CD4-positive, alpha-beta memory T cell (primary cell): ENCODE measurements around the gene GRIK2. TPM values are rescaled to one million over a fixed set of nuclear protein-coding genes. Genes with fewer than 3 reads are reported as not detected.

Experiments
- CTCF ChIA-PET: fragments of 350-600 bp; sonication (Branson Sonifier 250); formaldehyde crosslinking; loops from one replicate; lab custom pipeline; 2021; ENCODE audit warnings: inconsistent platforms; ENCODE audit not compliant: partially characterized antibody; lab: Charles Lee
- POLR2A ChIA-PET: fragments of 350-600 bp; sonication (Branson Sonifier 250); formaldehyde crosslinking; loops from one replicate; lab custom pipeline; 2021; ENCODE audit not compliant: partially characterized antibody; lab: Charles Lee
- DNase-seq, 5 donors: peaks; one replicate each; pipeline versions ENCODE4 v3.0.0 to v3.0.0-alpha.2; 2020 to 2022; ENCODE audit warnings: mixed read lengths in 1 of 5
- H3K27ac ChIP-seq: one replicate; pipeline ENCODE4 v1.7.0; 2013; ENCODE audit warnings: low read depth, low read length
- H3K27me3 ChIP-seq: 2 replicates; pipeline ENCODE4 v1.7.0; 2013; ENCODE audit warnings: mild to moderate bottlenecking, low read length, moderate library complexity; ENCODE audit not compliant: insufficient read depth
- H3K36me3 ChIP-seq: 2 replicates; pipeline ENCODE4 v1.7.0; 2013; ENCODE audit warnings: mild to moderate bottlenecking, low read length, moderate library complexity; ENCODE audit not compliant: insufficient read depth
- H3K4me1 ChIP-seq: 2 replicates; pipeline ENCODE4 v1.7.0; 2013; ENCODE audit warnings: mild to moderate bottlenecking, low read length, moderate library complexity; ENCODE audit not compliant: insufficient read depth
- H3K4me3 ChIP-seq, 2 donors: one replicate each; pipeline ENCODE4 v1.7.0; 2013; ENCODE audit warnings: low read length in 2 of 2, mild to moderate bottlenecking in 1 of 2
- H3K9me3 ChIP-seq, 2 donors: one replicate each; pipeline ENCODE4 v1.7.0; 2013; ENCODE audit warnings: low read length in 2 of 2, control low read depth in 1 of 2; ENCODE audit not compliant: control insufficient read depth in 1 of 2
- H3K27ac Mint-ChIP-seq, 7 donors: one replicate each; pipeline ENCODE4 v1.8.0; 2020 to 2021; ENCODE audit warnings: mixed read lengths in 7 of 7, mild to moderate bottlenecking in 6 of 7, inconsistent platforms in 3 of 7, moderate library complexity in 3 of 7
- H3K27me3 Mint-ChIP-seq, 2 donors: one replicate each; pipeline ENCODE4 v1.8.0; 2020 to 2021; ENCODE audit warnings: mixed read lengths in 2 of 2
- H3K36me3 Mint-ChIP-seq, 2 donors: one replicate each; pipeline ENCODE4 v1.8.0; 2020 to 2021; ENCODE audit warnings: mixed read lengths in 2 of 2, inconsistent platforms in 1 of 2, mild to moderate bottlenecking in 1 of 2
- H3K4me1 Mint-ChIP-seq, 4 donors: one replicate each; pipeline ENCODE4 v1.8.0; 2020 to 2021; ENCODE audit warnings: mixed read lengths in 4 of 4, mild to moderate bottlenecking in 1 of 4
- H3K4me3 Mint-ChIP-seq, 8 donors: one replicate each; pipeline ENCODE4 v1.8.0; 2020 to 2021; ENCODE audit warnings: mixed read lengths in 8 of 8, mild to moderate bottlenecking in 7 of 8, moderate library complexity in 6 of 8, inconsistent platforms in 3 of 8
- H3K9me3 Mint-ChIP-seq, 8 donors: one replicate each; pipeline ENCODE4 v1.8.0; 2020 to 2021; ENCODE audit warnings: mixed read lengths in 8 of 8, mild to moderate bottlenecking in 5 of 8, inconsistent platforms in 3 of 8, moderate library complexity in 1 of 8
- intact Hi-C: fragments of 100-400 bp; cut with micrococcal nuclease; formaldehyde crosslinking; loops from one replicate; pipeline ENCODE4 v1.15.1; 2023
- polyA plus RNA-seq, 2 donors: library from polyadenylated mRNA; unstranded; fragments of 300-500 nt; fragmentation: Illumina TruSeq; gene quantifications; one replicate each; pipeline ENCODE4 v1.2.3, GENCODE V29; 2021
- total RNA-seq, 2 experiments: library from RNA; stranded (reverse); gene quantifications; one replicate each; pipeline ENCODE4 v1.2.3, GENCODE V29; 2021

The GRIK2 gene
- total and polyA plus RNA-seq, 4 experiments from 2014 or later, result not detected

DNA sequence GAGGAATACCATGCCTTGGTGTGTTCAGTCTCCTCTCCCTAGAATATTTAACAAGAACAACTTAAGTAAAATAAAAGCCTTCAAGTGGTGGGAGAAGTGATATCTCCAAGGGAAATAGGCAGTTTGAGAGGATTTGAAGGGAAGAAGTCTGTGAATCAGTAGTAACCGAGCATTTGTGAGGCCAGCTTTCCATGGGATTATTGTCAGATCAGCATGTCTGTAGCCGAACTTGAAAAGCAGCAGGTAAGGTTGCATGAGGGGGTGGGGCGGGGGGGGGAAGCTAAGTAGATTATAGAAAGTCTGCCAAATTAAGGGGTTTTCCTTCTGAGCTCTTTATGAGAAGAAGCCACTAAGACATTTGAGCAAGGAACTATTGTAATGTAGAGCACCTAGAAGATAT lies 92.6 kb downstream of the GRIK2 start:
- intact Hi-C loops, result no loop called here
- H3K4me3 ChIP-seq, result no peak overlapping the region

DNA sequence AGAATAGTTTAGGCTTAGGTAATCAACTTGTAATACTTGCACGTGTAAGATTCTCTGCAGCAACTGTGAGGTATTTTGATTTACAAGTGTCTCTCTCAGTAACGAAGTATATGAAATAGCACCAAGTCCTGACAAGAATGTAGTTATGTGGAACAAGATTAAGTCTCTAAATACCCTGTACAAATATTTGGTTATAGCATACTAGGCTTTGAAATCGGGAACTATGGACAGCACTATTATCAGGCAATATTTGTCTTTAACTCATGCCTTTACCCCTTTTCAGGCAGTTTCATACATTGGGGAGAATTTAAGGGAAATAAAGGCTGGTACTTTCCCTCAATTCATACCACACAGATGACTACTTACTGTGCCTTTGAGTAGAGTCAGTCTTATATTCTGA lies 93.2 kb downstream of the GRIK2 start:
- Histone ChIP-seq H3K9me3 (no peaks in the 10 kb centered on the region), H3K4me3 (no peak overlapping the region), H3K4me1 (no peaks in the 10 kb centered on the region), H3K27ac (no peak overlapping the region), H3K36me3 (no peaks in the 10 kb centered on the region), H3K27me3 (no peaks in the 10 kb centered on the region)
- intact Hi-C loops, result no loop called here
- no peaks in the 10 kb centered on the region for H3K27me3 Mint-ChIP-seq
- DNase-seq, result no peak
- H3K4me3 Mint-ChIP-seq, result no peak overlapping the region
- H3K4me1 Mint-ChIP-seq, result no peaks in the 10 kb centered on the region
- H3K9me3 Mint-ChIP-seq, result peaks cover 0 to 3% (median 2%) of the 10 kb centered on the region in 8 donors
- ChIA-PET POLR2A (no interaction called here), CTCF (no interaction called here)
- H3K27ac Mint-ChIP-seq, result no peak overlapping the region
- H3K36me3 Mint-ChIP-seq, result no peaks in the 10 kb centered on the region

More for the DNA sequence above, 92.6 kb downstream of the GRIK2 start:
- Mint-ChIP-seq H3K9me3 (peaks cover 0 to 4% (median 2%) of the 10 kb centered on the region in 8 donors), H3K36me3 (no peaks in the 10 kb centered on the region), H3K4me1 (no peaks in the 10 kb centered on the region), H3K27ac (no peak overlapping the region), H3K27me3 (no peaks in the 10 kb centered on the region), H3K4me3 (no peak overlapping the region)
- Histone ChIP-seq H3K27me3 (no peaks in the 10 kb centered on the region), H3K27ac (no peak overlapping the region), H3K36me3 (no peaks in the 10 kb centered on the region), H3K9me3 (no peaks in the 10 kb centered on the region), H3K4me1 (no peaks in the 10 kb centered on the region)
- no peak for DNase-seq
- ChIA-PET POLR2A (no interaction called here), CTCF (no interaction called here)

DNA sequence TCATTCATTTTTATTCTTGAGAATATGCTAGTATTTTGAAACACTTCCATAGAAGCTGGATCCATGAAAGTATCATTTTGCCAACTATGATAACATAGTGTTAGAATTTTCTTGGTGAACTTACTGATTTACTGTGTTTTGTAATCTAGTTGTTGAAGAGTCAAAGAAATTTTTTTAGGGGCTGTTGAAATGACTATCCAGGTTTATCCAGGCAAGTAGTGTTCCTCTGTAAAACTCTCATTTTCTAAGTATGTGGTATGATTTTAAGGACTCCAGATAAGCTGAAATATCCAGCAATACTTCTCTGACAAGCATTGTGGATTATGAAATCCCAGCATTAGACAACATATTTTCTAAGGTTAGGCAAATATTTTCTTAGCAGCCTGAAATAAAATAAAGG lies 95.9 kb downstream of the GRIK2 start:
- ChIA-PET POLR2A (no interaction called here), CTCF (no interaction called here)
- no peak overlapping the region for H3K27ac Mint-ChIP-seq
- H3K4me3 Mint-ChIP-seq, result no peak overlapping the region
- no peaks in the 10 kb centered on the region for H3K9me3 ChIP-seq
- no peaks in the 10 kb centered on the region for H3K36me3 ChIP-seq
- no peak overlapping the region for H3K4me3 ChIP-seq
- H3K27ac ChIP-seq, result no peak overlapping the region
- no peaks in the 10 kb centered on the region for H3K4me1 Mint-ChIP-seq
- DNase-seq, result no peak
- no peaks in the 10 kb centered on the region for H3K4me1 ChIP-seq
- no peaks in the 10 kb centered on the region for H3K27me3 ChIP-seq
- intact Hi-C loops, result no loop called here
- no peaks in the 10 kb centered on the region for H3K36me3 Mint-ChIP-seq
- H3K9me3 Mint-ChIP-seq, result peaks cover 0 to 3% (median 1%) of the 10 kb centered on the region in 8 donors
- H3K27me3 Mint-ChIP-seq, result no peaks in the 10 kb centered on the region

DNA sequence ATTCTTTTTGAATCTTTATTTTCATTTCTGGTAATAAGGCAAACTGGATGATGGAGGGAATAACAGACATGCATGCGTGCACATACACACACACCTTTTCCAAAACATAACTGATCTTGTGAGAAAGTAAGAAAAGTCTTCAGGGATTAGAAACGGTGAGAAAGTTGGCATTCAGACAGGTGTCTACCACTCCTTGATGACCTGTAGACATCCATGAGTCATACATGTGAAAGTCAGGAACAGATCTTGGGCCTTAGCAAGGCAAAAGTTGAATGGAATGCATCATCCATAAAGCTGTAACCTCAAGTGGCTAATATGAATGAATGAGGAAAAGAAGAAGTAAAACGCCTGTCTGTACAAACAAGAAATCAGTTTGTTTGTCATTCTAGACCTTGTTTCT lies 97.3 kb downstream of the GRIK2 start:
- no peak overlapping the region for H3K27ac Mint-ChIP-seq
- no peaks in the 10 kb centered on the region for H3K9me3 ChIP-seq
- no peaks in the 10 kb centered on the region for H3K36me3 ChIP-seq
- no peaks in the 10 kb centered on the region for H3K4me1 ChIP-seq
- no peak overlapping the region for H3K4me3 Mint-ChIP-seq
- H3K27ac ChIP-seq, result no peak overlapping the region
- no peaks in the 10 kb centered on the region for H3K27me3 Mint-ChIP-seq
- H3K36me3 Mint-ChIP-seq, result no peaks in the 10 kb centered on the region
- H3K4me1 Mint-ChIP-seq, result no peaks in the 10 kb centered on the region
- no peaks in the 10 kb centered on the region for H3K27me3 ChIP-seq
- CTCF ChIA-PET, result no interaction called here
- POLR2A ChIA-PET, result no interaction called here
- peaks cover 0 to 3% (median 1%) of the 10 kb centered on the region in 8 donors for H3K9me3 Mint-ChIP-seq
- H3K4me3 ChIP-seq, result no peak overlapping the region
- intact Hi-C loops, result no loop called here
- no peak for DNase-seq

DNA sequence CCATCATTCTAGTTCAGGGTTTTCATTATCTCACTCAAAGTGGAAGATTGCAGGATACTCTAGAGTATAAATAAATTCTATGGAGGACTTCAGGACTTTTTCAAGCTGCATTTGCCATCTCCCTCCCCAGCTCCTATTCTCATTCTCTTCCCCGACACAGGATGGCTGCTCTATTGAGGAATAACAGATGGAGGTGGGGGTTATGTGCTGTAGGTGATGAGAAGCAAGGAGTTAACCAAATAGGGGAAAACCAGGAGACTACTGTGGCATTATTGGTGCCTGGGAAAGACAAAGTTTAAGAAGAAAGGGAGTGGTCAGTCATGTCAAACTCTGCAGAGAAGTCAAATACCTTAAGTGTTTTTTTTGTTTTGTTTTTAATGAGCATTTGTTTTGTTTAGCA lies 109.3 kb downstream of the GRIK2 start:
- H3K27me3 Mint-ChIP-seq, result no peaks in the 10 kb centered on the region
- Histone ChIP-seq H3K27me3 (no peaks in the 10 kb centered on the region), H3K4me3 (no peak overlapping the region), H3K9me3 (no peaks in the 10 kb centered on the region), H3K4me1 (no peaks in the 10 kb centered on the region), H3K36me3 (no peaks in the 10 kb centered on the region), H3K27ac (no peak overlapping the region)
- no peak overlapping the region for H3K27ac Mint-ChIP-seq
- DNase-seq, result no peak
- H3K9me3 Mint-ChIP-seq, result peaks cover 0 to 5% (median 2%) of the 10 kb centered on the region in 8 donors
- intact Hi-C loops, result no loop called here
- no peaks in the 10 kb centered on the region for H3K36me3 Mint-ChIP-seq
- CTCF ChIA-PET, result no interaction called here
- no peak overlapping the region for H3K4me3 Mint-ChIP-seq
- no peaks in the 10 kb centered on the region for H3K4me1 Mint-ChIP-seq
- POLR2A ChIA-PET, result no interaction called here

DNA sequence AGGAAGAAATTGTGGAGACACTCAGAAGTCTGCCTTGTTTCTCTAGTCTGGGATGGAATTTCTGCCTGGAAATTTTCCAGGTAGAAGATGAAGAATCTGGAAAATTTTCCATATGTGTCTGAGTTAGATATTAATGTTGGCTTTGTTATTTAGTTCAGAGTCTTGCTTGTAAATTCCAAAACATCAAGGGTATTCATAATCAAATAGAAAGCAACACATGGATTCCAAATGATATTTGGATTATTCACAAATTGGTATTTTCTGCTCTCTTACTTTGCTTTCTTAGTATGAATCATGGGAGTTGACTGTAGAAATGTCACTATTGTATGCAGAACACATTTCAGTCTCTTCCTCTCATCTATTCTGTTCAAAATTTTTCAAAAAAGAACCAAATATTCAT lies 116.0 kb downstream of the GRIK2 start:
- POLR2A ChIA-PET, result no interaction called here

DNA sequence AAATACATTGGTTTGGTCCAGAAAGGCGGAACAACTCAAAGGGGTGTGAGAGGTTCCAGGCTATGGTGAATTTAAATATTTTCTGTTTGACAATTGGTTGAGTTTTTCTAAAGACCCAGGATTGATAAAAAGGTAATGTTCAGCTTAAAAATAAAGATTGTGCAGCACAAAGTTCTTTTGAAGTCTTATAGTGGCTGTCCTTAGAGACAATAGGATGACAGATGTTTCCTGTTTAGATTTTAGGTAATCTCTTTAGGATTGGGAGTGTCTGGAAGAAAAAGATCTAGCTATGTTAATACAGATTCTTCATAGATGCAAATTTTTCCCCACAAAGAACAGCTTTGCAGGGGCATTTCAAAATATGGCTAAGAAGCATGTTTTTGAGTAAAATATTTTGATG lies 119.7 kb downstream of the GRIK2 start:
- Mint-ChIP-seq H3K36me3 (no peaks in the 10 kb centered on the region), H3K27ac (no peak overlapping the region), H3K4me1 (no peaks in the 10 kb centered on the region), H3K4me3 (no peak overlapping the region), H3K27me3 (no peaks in the 10 kb centered on the region), H3K9me3 (peaks cover 0 to 9% (median under 1%) of the 10 kb centered on the region in 8 donors)
- no peaks in the 10 kb centered on the region for H3K9me3 ChIP-seq
- intact Hi-C loops, result no loop called here
- POLR2A ChIA-PET, result no interaction called here
- H3K27me3 ChIP-seq, result no peaks in the 10 kb centered on the region
- no peak for DNase-seq
- no peak overlapping the region for H3K4me3 ChIP-seq
- H3K4me1 ChIP-seq, result no peaks in the 10 kb centered on the region
- no peak overlapping the region for H3K27ac ChIP-seq
- H3K36me3 ChIP-seq, result no peaks in the 10 kb centered on the region
- CTCF ChIA-PET, result no interaction called here

More for the DNA sequence above, 116.0 kb downstream of the GRIK2 start:
- Mint-ChIP-seq H3K4me1 (no peaks in the 10 kb centered on the region), H3K27me3 (no peaks in the 10 kb centered on the region), H3K27ac (no peak overlapping the region), H3K9me3 (peaks cover 0 to 6% (median under 1%) of the 10 kb centered on the region in 8 donors), H3K4me3 (no peak overlapping the region), H3K36me3 (no peaks in the 10 kb centered on the region)
- intact Hi-C loops, result no loop called here
- CTCF ChIA-PET, result no interaction called here
- Histone ChIP-seq H3K27me3 (no peaks in the 10 kb centered on the region), H3K27ac (no peak overlapping the region), H3K36me3 (no peaks in the 10 kb centered on the region), H3K9me3 (no peaks in the 10 kb centered on the region), H3K4me3 (no peak overlapping the region), H3K4me1 (no peaks in the 10 kb centered on the region)
- DNase-seq, result no peak

DNA sequence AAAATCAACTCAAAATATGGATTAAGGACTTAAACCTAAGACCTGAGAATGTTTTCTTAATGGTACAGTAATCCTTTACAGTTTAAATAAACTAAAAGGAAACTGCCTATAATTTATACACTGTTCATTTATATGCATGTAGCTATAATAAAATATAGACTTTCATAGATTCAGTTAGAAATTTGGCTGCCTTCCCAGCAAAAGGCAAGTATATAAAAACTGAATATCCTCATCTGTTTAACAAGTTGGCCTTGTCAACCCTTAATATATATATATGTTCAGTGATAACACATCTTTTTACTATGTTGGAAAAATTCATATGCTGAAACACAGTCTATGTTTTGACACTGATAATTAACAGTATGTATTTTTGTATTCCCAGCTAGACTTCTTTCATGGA lies 123.1 kb downstream of the GRIK2 start:
- no peaks in the 10 kb centered on the region for H3K27me3 Mint-ChIP-seq

More for the DNA sequence above, 123.1 kb downstream of the GRIK2 start:
- H3K36me3 ChIP-seq, result no peaks in the 10 kb centered on the region
- H3K36me3 Mint-ChIP-seq, result no peaks in the 10 kb centered on the region
- no peaks in the 10 kb centered on the region for H3K4me1 Mint-ChIP-seq
- H3K27me3 ChIP-seq, result no peaks in the 10 kb centered on the region
- no peak overlapping the region for H3K4me3 ChIP-seq
- H3K27ac ChIP-seq, result no peak overlapping the region
- H3K9me3 ChIP-seq, result no peaks in the 10 kb centered on the region
- POLR2A ChIA-PET, result no interaction called here
- CTCF ChIA-PET, result no interaction called here
- intact Hi-C loops, result no loop called here
- peaks cover 0 to 9% (median under 1%) of the 10 kb centered on the region in 8 donors for H3K9me3 Mint-ChIP-seq
- H3K4me1 ChIP-seq, result no peaks in the 10 kb centered on the region
- H3K4me3 Mint-ChIP-seq, result no peak overlapping the region
- DNase-seq, result no peak
- no peak overlapping the region for H3K27ac Mint-ChIP-seq
